ENCODE results near the gene LIME1.
"Not testable (repeated sequence)": the region's sequence is repeated elsewhere in the genome, so short reads cannot be mapped to it uniquely, and the experiment has no call there.

Gene LIME1

DNA sequence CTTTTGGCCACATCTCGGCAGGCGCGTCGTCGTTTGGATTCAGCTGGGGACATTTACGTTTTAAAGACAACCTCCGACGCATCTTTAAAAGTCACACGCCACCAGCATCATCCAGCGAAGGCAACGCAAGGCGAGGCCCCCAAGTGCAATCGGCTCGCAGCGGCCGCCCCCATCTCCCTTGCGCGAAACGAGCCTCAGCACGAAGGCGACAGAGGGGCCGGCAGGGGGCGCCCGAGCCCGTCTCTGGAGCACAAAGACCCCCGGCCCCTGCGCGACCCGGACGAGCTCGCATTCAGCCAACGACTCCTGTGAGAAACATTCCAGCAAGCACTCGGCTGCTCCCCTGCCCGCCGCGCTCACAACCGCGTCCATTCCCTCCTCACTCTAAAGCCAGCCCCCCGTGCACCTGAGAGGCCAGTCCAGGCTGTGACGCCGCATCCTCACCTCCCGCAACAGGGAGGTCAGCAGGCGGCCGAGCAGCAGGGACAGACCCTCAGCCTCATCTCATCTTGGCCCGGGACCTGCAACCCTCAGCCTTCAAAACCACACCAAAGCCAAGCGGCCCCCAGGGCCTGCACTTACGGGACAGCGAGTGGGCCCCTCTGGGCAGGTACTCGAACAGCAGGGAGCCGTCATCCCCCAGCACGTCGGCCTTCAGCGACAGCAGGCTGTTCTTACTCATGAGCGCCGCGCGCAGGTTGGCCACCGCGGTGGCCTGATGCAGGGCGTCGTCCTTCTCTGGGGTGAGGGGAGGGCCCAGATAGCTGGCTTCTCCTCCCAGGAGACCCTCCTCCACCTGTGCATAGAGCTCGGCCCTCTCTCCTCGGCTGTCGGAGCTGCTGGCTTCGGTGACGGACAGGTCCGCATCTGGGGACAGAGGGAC is 38.9 kb downstream of the LIME1 start:
- DNase-seq = peak; percentile 79

DNA sequence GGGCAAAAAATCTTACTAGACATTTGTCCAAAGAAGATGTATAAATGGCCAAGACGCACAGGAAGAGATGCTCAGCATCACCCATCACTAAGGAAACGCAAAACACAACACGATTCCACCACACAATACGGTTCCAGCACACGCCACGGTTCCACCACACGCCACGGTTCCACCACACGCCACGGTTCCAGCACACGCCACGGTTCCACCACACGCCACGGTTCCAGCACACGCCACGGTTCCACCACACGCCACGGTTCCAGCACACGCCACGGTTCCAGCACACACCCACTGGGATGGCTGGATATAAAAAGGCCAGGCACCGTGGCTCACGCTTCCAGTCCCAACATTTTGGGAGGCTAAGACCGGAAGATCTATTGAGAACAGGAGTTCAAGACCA is 40.4 kb downstream of the LIME1 start:
- not testable (repeated sequence) for DNase-seq

DNA sequence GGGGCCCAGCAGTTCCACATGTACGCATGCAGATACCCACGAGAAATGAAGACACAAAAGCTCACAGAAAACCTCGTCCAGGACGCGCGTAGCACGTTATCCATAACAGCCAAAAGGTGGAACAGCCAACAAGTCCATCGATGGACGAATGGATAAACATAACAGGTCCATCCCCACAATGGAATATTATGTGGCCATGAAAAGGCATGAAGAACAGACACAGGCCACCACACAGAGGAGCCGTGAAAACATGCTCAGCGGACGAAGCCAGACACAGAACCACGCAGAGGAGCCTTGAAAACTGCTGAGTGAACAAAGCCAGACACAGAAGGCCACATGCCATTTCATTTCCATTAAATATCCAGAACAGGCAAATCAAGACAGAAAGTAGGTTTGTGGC is 41.1 kb downstream of the LIME1 start:
- no peak for DNase-seq

DNA sequence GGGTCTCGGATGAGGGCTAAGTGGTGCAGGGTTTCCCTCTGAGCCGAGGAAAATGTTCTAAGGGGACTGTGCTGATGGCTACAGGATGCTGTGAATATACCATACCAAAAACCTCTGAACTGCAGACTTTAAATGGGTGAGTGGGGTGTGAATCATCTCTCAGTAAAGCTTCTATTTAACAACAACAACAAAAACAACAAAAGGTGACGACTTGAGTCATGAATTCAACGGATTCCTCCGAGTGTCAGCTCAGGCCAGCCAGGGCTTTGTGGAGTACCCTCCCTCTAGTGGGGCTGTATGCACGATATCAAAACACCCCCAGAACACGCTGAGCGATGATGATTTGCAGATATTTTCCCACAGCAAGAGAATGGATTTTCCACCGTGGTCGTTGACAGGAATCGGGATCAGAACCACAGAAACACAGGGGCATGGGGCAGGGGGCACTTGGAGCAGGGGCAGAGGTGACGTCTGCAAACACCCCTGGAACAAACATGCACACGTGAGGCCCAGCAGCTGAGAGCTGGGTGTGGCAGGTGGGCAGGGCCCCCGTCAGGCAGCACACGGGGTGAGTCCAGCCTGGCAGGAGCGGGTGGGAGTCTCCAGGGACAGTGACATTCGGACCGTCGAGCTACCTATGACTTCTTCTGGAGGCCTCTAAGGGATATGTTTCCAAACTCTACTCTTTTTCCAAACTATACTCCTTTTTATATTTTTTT is 41.7 kb downstream of the LIME1 start:
- DNase-seq = no peak

DNA sequence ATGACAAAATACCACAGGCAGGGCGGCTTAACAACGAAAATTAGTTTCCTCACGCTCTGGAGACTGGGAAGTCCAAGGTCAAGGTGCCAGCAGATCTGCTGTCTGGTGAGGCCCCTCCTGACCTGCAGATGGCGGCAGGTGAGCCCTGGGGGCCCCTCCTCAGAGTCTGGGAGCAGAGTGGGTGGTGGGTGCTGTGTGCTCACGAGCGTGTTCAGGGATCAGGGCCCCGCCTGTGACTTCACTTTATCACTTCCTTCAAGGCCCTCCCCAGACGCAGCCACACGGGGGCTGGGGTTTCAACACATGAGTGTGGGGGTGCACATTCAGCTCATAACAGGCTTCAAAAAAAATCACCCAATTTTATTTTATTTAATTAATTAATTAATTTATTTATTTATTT is 42.4 kb downstream of the LIME1 start:
- DNase-seq = no peak

DNA sequence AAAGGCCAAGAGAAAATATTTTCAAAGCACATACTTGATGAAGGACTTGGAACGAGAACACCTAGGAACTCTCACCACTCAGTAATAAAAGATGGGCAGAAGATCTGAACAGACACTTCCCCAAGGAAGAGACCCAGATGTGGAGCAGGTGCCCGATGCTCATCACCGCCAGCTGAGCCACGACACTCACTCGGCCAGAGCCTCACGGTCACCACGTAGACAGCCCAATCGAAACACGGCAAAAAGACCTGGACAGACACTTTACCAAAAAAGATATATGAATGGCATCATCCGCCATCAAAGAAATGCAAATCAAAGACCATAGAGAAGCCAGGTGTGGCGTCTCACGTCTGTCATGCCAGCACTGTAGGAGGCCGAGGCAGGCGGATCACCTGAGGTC is 44.7 kb downstream of the LIME1 start:
- DNase-seq = no peak

DNA sequence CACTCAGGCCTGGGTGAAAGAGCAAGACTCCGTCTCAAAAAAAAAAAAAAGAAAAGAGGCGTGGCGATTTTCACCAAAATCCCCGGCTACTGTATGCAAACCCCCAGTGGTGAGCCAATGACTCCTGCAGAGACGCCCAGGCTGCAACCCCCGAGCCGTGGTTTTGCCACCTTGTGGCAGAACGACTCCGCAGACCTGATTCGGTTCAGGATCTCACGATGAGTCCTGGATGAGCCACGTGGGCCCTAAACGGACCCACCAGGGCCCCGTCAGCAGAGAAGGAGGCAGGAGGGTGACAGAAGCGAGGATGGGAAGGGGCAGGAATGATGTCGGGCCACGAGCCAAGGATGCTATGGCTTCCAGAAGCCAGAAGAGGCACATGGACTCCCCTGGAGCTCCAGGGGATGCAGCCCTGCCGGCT is 45.6 kb downstream of the LIME1 start:
- DNase-seq = no peak

DNA sequence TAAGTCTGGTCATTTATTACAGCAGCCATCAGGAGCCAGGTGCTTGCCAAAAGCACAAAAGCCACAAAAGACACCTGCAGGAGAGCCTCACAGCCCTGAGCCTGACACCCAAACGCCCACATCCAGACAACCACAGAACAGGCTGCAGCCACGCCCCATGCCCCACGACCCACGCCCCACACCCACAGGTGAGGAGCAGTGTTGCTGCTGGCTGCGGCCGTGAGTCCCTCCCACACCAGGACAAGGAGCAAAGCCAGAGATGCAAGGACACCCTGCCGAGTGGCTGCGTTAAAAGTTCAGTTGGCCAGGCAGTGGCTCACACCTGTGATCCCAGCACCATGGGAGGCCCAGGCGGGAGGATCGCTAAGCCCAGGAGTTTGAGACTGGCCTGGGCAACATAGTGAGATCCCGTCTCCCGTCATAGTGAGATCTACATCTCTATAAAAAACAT is 46.1 kb downstream of the LIME1 start:
- no peak for DNase-seq

DNA sequence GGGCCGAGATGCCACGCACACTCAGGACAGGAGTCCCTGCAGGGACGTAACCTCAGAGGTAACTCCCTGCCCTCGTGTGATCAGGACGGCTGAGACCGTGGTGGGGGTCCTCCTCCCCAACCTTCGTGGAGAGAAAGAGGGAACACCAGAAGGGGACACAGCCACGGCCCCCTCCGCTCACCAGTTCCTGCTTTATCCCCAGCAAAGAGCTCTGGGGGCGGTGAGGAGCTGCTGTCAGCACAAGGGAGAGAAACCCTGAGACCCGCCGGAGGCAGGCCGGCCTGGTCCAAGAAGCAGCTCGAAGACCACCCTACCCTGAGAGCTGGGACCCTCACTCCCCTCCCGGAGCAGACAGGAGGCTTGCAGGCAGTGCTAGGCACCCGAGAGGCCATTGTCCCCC is 47.5 kb downstream of the LIME1 start:
- DNase-seq = no peak

DNA sequence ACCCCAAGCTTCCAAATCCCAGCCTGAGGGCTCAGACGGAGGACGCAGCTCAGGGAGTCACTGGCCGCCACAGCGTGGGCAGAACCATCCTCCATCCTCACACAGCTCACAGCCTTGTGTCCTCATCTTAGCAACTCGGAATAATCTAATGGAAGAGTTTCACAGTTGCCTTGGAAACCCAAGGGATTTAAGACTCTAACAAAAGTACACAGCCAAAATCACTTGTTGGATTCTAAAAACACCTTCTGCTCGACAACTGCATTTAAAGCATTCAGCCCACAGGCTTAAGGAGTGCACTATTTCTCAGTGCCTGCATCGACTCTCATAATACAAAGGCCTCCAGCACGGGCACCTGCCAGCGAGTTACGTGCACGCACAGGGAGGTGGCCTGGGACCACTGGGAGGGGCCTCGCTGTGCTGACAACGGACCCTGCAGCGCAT is 49.2 kb downstream of the LIME1 start:
- DNase-seq = no peak

DNA sequence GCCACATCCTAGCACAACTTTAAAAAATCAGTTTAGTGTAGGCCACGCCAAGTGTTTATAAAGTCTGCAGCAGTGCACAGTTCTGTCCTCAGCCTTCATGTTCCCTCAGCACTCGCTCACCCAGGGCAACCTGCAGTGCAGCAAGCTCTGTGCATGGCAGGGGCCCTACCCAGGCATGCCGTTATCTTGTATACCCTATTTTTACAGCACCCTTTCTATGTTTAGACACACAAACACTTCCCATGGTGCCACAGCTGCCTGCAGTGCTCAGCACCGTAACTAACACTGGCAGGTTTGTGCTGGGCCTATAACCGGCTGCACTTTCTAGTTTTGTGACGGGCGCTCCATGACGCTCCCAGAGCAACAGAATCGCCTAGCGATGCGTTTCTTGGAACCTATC is 50.8 kb downstream of the LIME1 start:
- no peak for DNase-seq

DNA sequence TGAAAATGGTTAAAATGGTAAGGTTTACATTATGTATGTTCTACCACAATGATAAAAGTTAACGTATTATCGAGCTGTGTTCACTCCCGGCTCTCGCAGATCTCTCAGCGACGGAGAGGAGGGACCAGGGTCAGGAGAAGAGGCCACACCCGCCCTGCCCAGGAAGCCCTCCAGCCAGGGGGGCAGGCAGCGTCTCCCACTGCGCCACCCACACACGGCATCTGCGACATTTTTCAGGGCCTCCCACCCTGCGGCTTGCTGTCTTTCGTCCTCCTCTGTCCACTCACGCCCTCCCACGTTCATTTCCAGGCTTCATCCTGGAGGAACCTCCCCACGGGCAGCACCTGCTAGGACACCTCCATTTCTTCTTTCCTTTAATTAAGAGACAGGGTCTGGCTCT is 51.3 kb downstream of the LIME1 start:
- DNase-seq = no peak
